Measurements from ENCODE around the gene SIGLEC1.

GRCh38 chr20:3745686-3746173 lies 33.3 kb upstream of the SIGLEC1 start:
- TF ChIP-seq GATA2 (IDR thresholded peaks at IDR 0.05; ENCODE audit: low read depth, low read length), result no peak
- no peak for TF ChIP-seq GATA3 (IDR thresholded peaks at IDR 0.05; ENCODE audit: low read depth, low read length)

All from SH-SY5Y (cell line).